GM21526 (cell line): ENCODE results near the gene CES5A.
"Not testable (repeated sequence)": the region's sequence is repeated elsewhere in the genome, so short reads cannot be mapped to it uniquely, and the experiment has no call there.

Source experiments
- ATAC-seq: cut with Tn5 transposase; IDR thresholded peaks from one replicate; pipeline ENCODE4 v1.9.1; 2021; ENCODE audit warnings: moderate library complexity; ENCODE audit not compliant: unreplicated experiment, low FRiP score

Gene CES5A

GRCh38 chr16:55875273-55875672 lies at the start of gene CES5A:
CES5A (minus strand) TSS chr16:55875373; CDS start chr16:55875221, 152 bp downstream.
- no peak for ATAC-seq

- ATAC-seq: no peak
Observed at GRCh38 chr16:55922662-55923061, 47.5 kb upstream of the CES5A start.

GRCh38 chr16:55917373-55918160 lies 42.4 kb upstream of the CES5A start:
- no peak for ATAC-seq

GRCh38 chr16:55915096-55915827 lies 40.1 kb upstream of the CES5A start:
- ATAC-seq: no peak

- ATAC-seq: no peak
Observed at GRCh38 chr16:55914383-55914782, 39.2 kb upstream of the CES5A start.

GRCh38 chr16:55913716-55914115 lies 38.5 kb upstream of the CES5A start:
- no peak for ATAC-seq

- not testable (repeated sequence) for ATAC-seq
Observed at GRCh38 chr16:55913121-55913520, 37.9 kb upstream of the CES5A start.

GRCh38 chr16:55912022-55912421 lies 36.8 kb upstream of the CES5A start:
- ATAC-seq: no peak

GRCh38 chr16:55911616-55912015 lies 36.4 kb upstream of the CES5A start:
- no peak for ATAC-seq

- no peak for ATAC-seq
Observed at GRCh38 chr16:55909876-55910275, 34.7 kb upstream of the CES5A start.

GRCh38 chr16:55908641-55909040 lies 33.5 kb upstream of the CES5A start:
- no peak for ATAC-seq

- no peak for ATAC-seq
Observed at GRCh38 chr16:55907661-55908060, 32.5 kb upstream of the CES5A start.

- no peak for ATAC-seq
Observed at GRCh38 chr16:55906123-55906522, 30.9 kb upstream of the CES5A start.

GRCh38 chr16:55905651-55906050 lies 30.5 kb upstream of the CES5A start:
- no peak for ATAC-seq

GRCh38 chr16:55901566-55902217 lies 26.5 kb upstream of the CES5A start:
- no peak for ATAC-seq

GRCh38 chr16:55900616-55901393 lies 25.6 kb upstream of the CES5A start:
- ATAC-seq: no peak

GRCh38 chr16:55899857-55900256 lies 24.7 kb upstream of the CES5A start:
- no peak for ATAC-seq

GRCh38 chr16:55898592-55898991 lies 23.4 kb upstream of the CES5A start:
- ATAC-seq: no peak

- ATAC-seq: no peak
Observed at GRCh38 chr16:55892821-55893220, 17.6 kb upstream of the CES5A start.

GRCh38 chr16:55889518-55889917 lies 14.3 kb upstream of the CES5A start:
- ATAC-seq: no peak

GRCh38 chr16:55888546-55888945 lies 13.4 kb upstream of the CES5A start:
- no peak for ATAC-seq
